GM18498 (cell line): ENCODE measurements around the gene ASTN2.
A peak's percentile ranks its signal among the peaks of the same experiment; 100 is the strongest.

ENCODE experiments used
- ATAC-seq: cut with Tn5 transposase; IDR thresholded peaks from one replicate; pipeline ENCODE4 v1.9.1; 2021; ENCODE audit warnings: mild to moderate bottlenecking, moderate library complexity; ENCODE audit not compliant: unreplicated experiment

ASTN2 gene

GRCh38 chr9:116555119-116555518, 859.7 kb downstream of the ASTN2 start:
- ATAC-seq: no peak

GRCh38 chr9:116550696-116551436, 864.0 kb downstream of the ASTN2 start:
- no peak for ATAC-seq

DNA sequence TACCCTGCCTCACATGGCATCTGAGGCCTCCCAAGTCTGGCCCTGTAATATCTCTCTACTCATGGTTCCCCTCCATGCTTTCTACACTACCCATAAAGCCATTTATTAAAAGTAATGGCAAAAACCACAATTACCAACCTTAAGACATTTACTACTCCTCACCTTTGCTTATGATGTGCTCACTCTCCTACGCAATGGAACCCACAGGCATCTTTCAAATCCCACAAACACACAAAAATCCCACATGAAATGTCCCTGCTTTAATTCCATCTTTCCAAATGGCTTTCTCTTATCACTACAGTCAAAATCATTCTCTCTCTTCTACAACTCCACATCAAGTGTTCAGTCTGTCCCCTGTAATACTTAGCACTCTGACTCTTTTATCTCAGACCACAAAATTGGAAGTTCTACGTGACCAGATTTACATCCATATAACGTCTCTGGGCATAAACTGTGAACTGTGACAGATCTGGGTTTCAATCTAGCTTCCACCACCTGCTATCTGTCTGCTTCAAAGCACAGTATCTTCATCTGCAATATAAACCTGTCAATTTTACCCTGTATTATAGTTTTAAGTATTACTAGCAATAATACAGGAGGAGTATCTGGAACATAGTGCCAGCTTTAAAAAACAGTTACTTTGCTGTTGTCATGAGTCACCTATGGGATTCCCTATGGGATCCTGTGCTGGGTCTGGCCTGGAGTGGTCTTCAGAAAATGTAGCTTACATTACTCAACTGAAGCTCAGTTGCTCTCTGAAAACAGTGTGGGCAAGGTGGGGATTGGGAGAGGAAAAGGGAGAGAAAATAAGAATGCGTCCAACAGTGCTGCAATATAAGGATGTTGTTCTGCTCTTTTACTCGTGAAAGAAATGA, 864.8 kb downstream of the ASTN2 start:
- ATAC-seq: no peak

GRCh38 chr9:116549061-116549664, 865.7 kb downstream of the ASTN2 start:
- no peak for ATAC-seq

GRCh38 chr9:116547729-116548426, 867.0 kb downstream of the ASTN2 start:
- ATAC-seq: no peak

- no peak for ATAC-seq
These were observed 867.9 kb downstream of the ASTN2 start for GRCh38 chr9:116546711-116547581.

DNA sequence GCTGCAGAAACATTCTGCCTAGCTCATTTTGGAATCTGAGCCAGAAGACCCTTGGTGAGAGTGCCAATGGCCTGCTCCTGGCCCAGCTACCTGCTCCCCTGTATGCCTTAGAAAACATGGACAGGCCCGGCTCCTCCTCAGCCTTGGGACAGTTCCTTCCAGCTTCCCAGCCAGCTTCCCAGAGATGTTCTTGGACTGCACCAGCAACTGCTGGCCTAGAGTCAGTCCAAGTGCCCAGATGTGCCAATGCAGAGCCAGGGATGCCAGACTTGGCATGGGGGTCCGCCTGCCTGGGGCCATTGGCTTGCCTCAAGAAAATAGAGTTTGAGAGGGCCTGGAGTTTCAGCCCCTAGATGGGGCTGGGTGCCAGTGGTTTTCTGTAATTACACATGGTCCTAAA, 870.0 kb downstream of the ASTN2 start:
- no peak for ATAC-seq

GRCh38 chr9:116543731-116544400, 871.0 kb downstream of the ASTN2 start:
- no peak for ATAC-seq

GRCh38 chr9:116541402-116541801, 873.5 kb downstream of the ASTN2 start:
- no peak for ATAC-seq

- ATAC-seq: no peak
These were observed 875.3 kb downstream of the ASTN2 start for GRCh38 chr9:116539549-116539948.

DNA sequence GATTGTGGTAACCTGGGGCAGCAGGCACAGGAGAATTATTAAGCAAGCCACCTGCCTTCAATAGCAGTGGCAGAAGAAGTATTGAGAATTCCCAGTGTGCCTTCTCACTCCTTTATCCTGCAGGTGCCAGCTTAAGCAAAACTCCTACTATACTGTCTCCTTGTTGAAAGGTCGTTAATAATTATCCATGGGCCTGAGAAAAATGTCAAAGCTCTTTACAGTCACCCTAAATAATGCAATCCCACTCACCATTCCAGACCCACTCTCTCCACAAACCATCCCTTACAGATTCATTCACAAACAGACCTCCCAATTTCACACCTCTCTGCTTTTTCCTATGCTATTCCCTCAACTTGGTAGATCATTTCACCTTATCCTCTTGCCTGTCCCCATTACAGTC, 889.2 kb downstream of the ASTN2 start:
- no peak for ATAC-seq

GRCh38 chr9:116524778-116525470, 889.9 kb downstream of the ASTN2 start:
- ATAC-seq: no peak

DNA sequence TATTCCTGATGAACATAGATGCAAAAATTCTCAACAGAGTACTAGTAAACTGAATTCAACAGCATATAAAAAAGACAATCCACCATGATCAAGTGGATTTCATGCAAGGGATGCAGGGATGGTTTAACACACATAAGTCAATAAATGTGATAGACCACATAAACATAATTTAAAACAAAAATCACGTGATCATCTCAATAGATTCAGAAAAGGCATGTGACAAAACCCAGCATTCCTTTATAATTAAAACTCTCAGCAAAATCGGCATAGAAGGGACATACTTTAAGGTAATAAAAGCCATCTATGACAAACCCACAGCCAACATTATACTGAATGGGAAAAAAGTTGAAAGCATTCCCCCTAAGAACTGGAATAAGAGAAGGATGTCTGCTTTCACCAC, 894.6 kb downstream of the ASTN2 start:
- no peak for ATAC-seq

GRCh38 chr9:116516456-116516855, 898.4 kb downstream of the ASTN2 start:
- no peak for ATAC-seq

GRCh38 chr9:116515541-116515940, 899.3 kb downstream of the ASTN2 start:
- no peak for ATAC-seq

- no peak for ATAC-seq
These were observed 908.2 kb downstream of the ASTN2 start for GRCh38 chr9:116506685-116507084.

GRCh38 chr9:116504893-116505480, 909.9 kb downstream of the ASTN2 start:
- peak; percentile 93 for ATAC-seq

DNA sequence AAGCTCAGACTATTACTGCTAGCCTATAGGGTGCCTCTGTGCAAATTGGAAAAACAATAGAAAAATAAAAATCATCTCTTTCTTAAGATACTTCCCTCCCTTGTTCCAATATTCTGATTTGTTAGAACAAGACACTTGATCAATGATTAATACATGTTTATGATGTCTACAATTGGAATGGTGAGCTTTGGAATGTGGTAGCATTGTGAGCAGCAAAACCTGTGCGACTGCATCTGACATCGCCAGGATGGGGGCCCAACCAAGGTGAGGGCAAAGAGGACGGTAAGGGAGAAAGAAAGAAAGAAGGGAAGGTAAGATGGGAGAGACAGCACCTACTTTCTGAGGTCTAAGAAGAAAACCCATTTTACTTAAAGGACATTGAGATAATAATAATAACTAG, 910.8 kb downstream of the ASTN2 start:
- no peak for ATAC-seq

GRCh38 chr9:116502746-116503145, 912.1 kb downstream of the ASTN2 start:
- no peak for ATAC-seq
